ENCODE data around the gene FGF1.

Gene FGF1

DNA sequence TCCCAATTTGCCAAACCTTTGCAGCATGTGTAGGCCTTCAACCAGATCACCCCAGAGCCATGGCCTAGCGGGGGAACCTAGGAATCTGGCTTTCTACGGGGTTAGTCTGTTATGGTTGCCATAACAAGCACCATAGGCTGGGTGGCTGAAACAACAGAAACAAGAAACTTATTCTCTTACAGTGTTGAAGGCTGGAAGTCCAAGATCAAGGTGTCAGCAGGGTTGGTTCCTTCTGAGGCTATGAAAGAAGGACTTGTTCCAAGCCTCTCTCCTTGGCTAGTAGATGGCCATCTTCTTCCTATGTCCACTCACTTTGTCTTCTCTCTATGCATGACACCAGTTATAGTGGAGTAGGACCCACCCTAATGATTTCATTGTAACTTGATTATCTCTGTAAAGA, 6.1 kb downstream of the FGF1 start:
- no peaks in the 10 kb centered on the region for H3K27me3 ChIP-seq (ENCODE audit: control insufficient read depth, insufficient read depth, low read length)
- no peaks in the 10 kb centered on the region for H3K36me3 ChIP-seq (ENCODE audit: control insufficient read depth, low read depth, low read length)
- H3K9me3 ChIP-seq (ENCODE audit: control insufficient read depth, low read depth, low read length), result no peaks in the 10 kb centered on the region
- H3K4me1 ChIP-seq (ENCODE audit: control insufficient read depth, low read depth, low read length), result peaks cover 10% of the 10 kb centered on the region
- no peak overlapping the region for H3K9ac ChIP-seq (ENCODE audit: low read length)
- no peak overlapping the region for H3K27ac ChIP-seq (ENCODE audit: low read length)
- no peak overlapping the region for H3K4me3 ChIP-seq (ENCODE audit: low read length)

DNA sequence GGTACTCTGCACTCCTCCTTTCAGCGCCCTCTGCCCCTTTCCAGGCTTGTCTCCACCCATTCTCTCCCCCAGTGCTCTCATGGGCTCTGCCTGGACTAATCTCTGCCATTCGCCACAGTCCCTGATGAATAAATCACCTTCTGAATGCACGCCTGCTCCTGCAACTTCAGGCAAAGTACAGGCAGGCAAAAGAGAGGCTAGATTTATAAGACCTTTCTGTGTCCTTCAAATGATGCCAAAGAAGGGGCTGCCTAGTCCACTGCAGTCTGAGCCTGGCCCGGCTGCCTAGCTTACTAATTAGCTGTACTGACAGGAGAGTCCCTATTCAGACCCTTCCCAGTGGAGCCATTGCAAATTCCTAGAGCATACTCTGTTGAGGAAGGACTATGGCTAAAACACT, 7.4 kb downstream of the FGF1 start:
- Histone ChIP-seq H3K27ac (ENCODE audit: low read length) (no peak overlapping the region), H3K27me3 (ENCODE audit: control insufficient read depth, insufficient read depth, low read length) (no peaks in the 10 kb centered on the region), H3K9ac (ENCODE audit: low read length) (no peak overlapping the region), H3K4me1 (ENCODE audit: control insufficient read depth, low read depth, low read length) (no peaks in the 10 kb centered on the region), H3K4me3 (ENCODE audit: low read length) (no peak overlapping the region), H3K36me3 (ENCODE audit: control insufficient read depth, low read depth, low read length) (no peaks in the 10 kb centered on the region), H3K9me3 (ENCODE audit: control insufficient read depth, low read depth, low read length) (no peaks in the 10 kb centered on the region)

DNA sequence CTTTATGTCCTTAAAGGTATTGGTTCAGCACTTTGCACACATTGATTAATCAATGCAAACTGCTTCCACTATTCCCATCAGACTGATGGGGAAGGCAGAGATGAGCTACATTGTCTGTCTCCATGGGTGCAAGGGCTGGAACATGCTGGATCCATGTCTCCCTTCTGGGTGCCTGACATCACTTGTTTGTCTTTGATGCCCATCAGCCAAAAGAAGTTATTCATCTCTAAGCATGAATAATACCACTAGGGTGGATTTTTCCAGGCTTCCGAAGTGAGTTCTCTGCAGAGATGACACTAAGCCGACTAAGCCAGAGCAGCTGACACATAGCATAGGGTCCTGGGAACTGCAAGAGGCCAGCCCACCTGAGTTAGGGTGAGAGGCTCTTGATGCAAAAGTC, 8.7 kb downstream of the FGF1 start:
- Histone ChIP-seq H3K27me3 (ENCODE audit: control insufficient read depth, insufficient read depth, low read length) (no peaks in the 10 kb centered on the region), H3K36me3 (ENCODE audit: control insufficient read depth, low read depth, low read length) (no peaks in the 10 kb centered on the region), H3K9ac (ENCODE audit: low read length) (no peak overlapping the region), H3K4me1 (ENCODE audit: control insufficient read depth, low read depth, low read length) (peaks cover 5% of the 10 kb centered on the region), H3K4me3 (ENCODE audit: low read length) (no peak overlapping the region), H3K9me3 (ENCODE audit: control insufficient read depth, low read depth, low read length) (no peaks in the 10 kb centered on the region), H3K27ac (ENCODE audit: low read length) (no peak overlapping the region)

DNA sequence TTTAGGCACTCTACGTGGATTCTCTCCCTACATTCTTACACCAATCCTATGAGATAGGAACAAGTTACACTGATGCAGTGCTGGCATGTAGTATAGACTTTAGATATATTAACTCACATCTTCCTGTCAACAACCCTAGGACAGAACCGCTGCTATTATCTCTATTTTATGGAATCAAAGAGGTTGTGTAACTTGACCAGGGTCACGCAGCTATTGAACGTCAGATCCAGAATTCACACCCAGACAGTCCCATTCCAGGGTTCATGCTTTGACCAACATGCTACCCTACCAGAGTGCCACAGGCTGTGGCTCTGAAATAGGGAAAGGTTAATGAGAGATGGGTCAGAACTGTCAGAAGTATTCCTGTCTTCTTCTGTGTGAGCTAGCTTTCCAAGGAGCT, 9.6 kb downstream of the FGF1 start:
- H3K9ac ChIP-seq (ENCODE audit: low read length), result no peak overlapping the region
- peaks cover 10% of the 10 kb centered on the region for H3K4me1 ChIP-seq (ENCODE audit: control insufficient read depth, low read depth, low read length)
- no peaks in the 10 kb centered on the region for H3K36me3 ChIP-seq (ENCODE audit: control insufficient read depth, low read depth, low read length)
- no peaks in the 10 kb centered on the region for H3K9me3 ChIP-seq (ENCODE audit: control insufficient read depth, low read depth, low read length)
- H3K27ac ChIP-seq (ENCODE audit: low read length), result no peak overlapping the region
- no peak overlapping the region for H3K4me3 ChIP-seq (ENCODE audit: low read length)
- no peaks in the 10 kb centered on the region for H3K27me3 ChIP-seq (ENCODE audit: control insufficient read depth, insufficient read depth, low read length)

DNA sequence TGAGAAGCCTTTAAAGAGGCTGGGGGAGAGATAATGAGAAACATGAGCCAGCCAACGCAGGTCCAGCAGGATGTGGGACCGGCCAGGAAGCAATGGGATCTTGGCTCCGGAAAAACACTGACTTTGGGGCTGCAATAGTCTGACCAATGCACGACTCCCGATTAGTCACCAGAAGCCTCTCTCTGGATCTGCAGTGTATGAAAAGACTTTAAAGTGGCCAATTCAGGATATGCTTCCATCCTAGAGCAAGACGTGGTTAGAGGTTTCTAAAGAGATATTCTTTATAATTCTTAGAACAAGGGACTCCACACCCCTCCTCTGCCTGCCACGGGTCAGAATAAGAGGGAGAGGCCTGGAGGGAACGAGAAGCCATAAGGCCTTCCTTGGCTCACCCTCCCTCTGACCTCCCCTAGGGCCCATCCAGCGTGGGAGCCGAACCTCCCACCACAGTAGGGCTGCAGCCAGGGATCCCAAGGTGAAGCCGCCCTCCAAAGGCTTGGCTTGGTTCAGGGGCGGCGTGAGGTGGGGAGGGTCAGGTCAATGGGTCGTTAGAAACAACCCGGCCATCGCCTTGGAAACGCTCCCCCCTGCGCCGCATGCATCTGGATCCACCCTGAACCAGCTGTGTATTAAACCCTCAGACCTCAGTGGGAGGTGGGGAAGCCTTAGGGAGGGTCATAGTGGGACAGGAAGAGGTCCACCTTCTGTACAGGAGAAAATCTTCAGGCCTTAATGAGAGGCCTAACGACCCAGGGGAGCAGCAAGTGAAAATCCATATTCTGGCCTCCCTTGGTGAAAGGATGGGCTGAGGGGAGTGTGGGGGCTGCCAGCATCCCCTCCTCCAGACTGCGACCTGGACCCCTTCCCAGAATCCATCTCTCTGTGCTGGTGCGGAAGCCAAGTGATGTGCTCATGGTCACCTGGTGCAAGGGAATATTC, 11.1 kb downstream of the FGF1 start:
- H3K4me1 ChIP-seq (ENCODE audit: control insufficient read depth, low read depth, low read length), result peaks cover 10% of the 10 kb centered on the region
- H3K27me3 ChIP-seq (ENCODE audit: control insufficient read depth, insufficient read depth, low read length), result no peaks in the 10 kb centered on the region
- no peak overlapping the region for H3K9ac ChIP-seq (ENCODE audit: low read length)
- no peaks in the 10 kb centered on the region for H3K9me3 ChIP-seq (ENCODE audit: control insufficient read depth, low read depth, low read length)
- no peak overlapping the region for H3K4me3 ChIP-seq (ENCODE audit: low read length)
- H3K27ac ChIP-seq (ENCODE audit: low read length), result no peak overlapping the region
- no peaks in the 10 kb centered on the region for H3K36me3 ChIP-seq (ENCODE audit: control insufficient read depth, low read depth, low read length)

DNA sequence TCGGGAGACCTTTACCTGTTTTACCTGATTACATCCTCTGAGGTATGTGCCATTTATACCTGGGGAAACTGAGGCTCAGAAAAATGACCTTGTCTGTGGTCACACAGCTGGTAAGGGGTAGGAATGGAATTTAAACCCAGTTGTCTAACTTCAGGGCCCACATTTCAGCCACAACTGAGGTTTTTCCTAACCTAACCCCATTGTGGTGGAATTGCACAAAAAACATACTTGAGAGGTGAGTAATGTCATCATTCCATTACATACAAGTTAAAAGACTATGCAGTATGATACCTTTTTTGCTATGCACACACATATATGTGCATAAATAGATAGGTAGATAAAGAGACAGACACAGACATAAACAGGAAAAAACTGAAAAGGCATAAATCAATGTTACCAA, 14.1 kb downstream of the FGF1 start:
- H3K27ac ChIP-seq (ENCODE audit: low read length), result no peak overlapping the region
- H3K4me1 ChIP-seq (ENCODE audit: control insufficient read depth, low read depth, low read length), result peaks cover 10% of the 10 kb centered on the region
- no peak overlapping the region for H3K4me3 ChIP-seq (ENCODE audit: low read length)
- no peaks in the 10 kb centered on the region for H3K9me3 ChIP-seq (ENCODE audit: control insufficient read depth, low read depth, low read length)
- no peak overlapping the region for H3K9ac ChIP-seq (ENCODE audit: low read length)
- no peaks in the 10 kb centered on the region for H3K27me3 ChIP-seq (ENCODE audit: control insufficient read depth, insufficient read depth, low read length)
- H3K36me3 ChIP-seq (ENCODE audit: control insufficient read depth, low read depth, low read length), result no peaks in the 10 kb centered on the region

DNA sequence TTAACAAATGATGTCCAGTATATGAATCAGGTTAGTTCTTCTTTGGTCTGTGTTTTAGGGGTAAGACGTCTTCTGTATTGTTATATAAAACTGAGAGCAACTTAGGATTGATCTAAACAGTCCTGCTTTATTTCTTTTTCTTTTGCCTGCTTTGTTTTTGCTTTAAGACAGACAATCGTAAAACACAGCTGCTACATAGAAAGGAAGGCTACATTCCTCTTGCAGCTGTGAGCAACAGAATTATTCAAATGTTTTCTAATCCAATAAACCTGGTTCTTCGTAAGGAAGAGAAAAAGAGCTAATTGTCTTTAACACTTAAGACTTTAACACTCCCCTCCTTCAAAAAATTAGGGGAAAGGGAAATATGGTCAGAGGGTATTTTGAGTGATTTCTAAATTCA, 14.6 kb downstream of the FGF1 start:
- peaks cover 10% of the 10 kb centered on the region for H3K4me1 ChIP-seq (ENCODE audit: control insufficient read depth, low read depth, low read length)
- no peaks in the 10 kb centered on the region for H3K27me3 ChIP-seq (ENCODE audit: control insufficient read depth, insufficient read depth, low read length)
- H3K27ac ChIP-seq (ENCODE audit: low read length), result no peak overlapping the region

DNA sequence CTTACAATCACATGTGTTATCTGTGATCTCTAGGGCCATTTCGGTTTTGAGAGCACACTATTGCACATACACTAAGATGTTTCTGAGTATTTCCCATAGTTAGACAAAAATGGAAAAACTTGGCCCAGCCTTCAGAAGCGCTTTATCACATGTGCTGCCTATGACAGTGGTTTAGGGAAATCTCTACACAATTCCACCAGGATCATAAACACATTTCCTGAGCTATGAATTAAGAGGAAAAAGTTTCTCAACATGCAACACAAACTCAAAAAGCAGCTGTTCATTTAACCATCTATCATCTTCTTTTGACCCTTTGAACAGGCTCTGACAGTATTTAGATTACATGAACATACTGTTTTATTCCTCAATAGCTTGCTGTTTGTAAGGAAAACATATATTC, 15.1 kb downstream of the FGF1 start:
- no peaks in the 10 kb centered on the region for H3K27me3 ChIP-seq (ENCODE audit: control insufficient read depth, insufficient read depth, low read length)
- no peak overlapping the region for H3K4me3 ChIP-seq (ENCODE audit: low read length)
- no peaks in the 10 kb centered on the region for H3K9me3 ChIP-seq (ENCODE audit: control insufficient read depth, low read depth, low read length)
- H3K4me1 ChIP-seq (ENCODE audit: control insufficient read depth, low read depth, low read length), result peaks cover 10% of the 10 kb centered on the region
- no peak overlapping the region for H3K9ac ChIP-seq (ENCODE audit: low read length)
- no peak overlapping the region for H3K27ac ChIP-seq (ENCODE audit: low read length)
- H3K36me3 ChIP-seq (ENCODE audit: control insufficient read depth, low read depth, low read length), result no peaks in the 10 kb centered on the region

More for the DNA sequence above, 14.6 kb downstream of the FGF1 start:
- no peaks in the 10 kb centered on the region for H3K9me3 ChIP-seq (ENCODE audit: control insufficient read depth, low read depth, low read length)
- H3K4me3 ChIP-seq (ENCODE audit: low read length), result no peak overlapping the region
- no peaks in the 10 kb centered on the region for H3K36me3 ChIP-seq (ENCODE audit: control insufficient read depth, low read depth, low read length)
- H3K9ac ChIP-seq (ENCODE audit: low read length), result no peak overlapping the region

DNA sequence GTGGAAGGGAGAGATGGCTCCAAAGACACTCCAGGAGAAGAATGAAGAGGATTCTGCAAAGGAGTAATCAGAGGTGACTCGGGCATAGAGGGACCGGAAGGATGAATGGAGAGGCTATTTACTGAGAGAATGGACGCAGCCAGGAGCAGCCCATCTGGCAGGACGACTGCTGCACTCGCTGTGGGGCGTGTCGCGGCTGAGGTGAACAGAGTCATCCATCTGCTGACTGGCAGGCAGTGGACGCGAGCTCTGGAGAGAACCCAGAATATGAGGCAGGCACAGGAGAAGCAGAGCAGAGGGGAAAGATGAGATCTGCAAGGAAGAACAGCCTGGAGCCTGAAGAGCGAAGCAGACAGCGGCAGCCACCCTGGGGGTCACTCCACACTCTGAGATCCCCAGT, 16.4 kb downstream of the FGF1 start:
- no peak overlapping the region for H3K27ac ChIP-seq (ENCODE audit: low read length)
- H3K9me3 ChIP-seq (ENCODE audit: control insufficient read depth, low read depth, low read length), result no peaks in the 10 kb centered on the region
- no peaks in the 10 kb centered on the region for H3K27me3 ChIP-seq (ENCODE audit: control insufficient read depth, insufficient read depth, low read length)
- peaks cover 10% of the 10 kb centered on the region for H3K4me1 ChIP-seq (ENCODE audit: control insufficient read depth, low read depth, low read length)
- H3K36me3 ChIP-seq (ENCODE audit: control insufficient read depth, low read depth, low read length), result no peaks in the 10 kb centered on the region
- H3K4me3 ChIP-seq (ENCODE audit: low read length), result no peak overlapping the region
- H3K9ac ChIP-seq (ENCODE audit: low read length), result no peak overlapping the region

DNA sequence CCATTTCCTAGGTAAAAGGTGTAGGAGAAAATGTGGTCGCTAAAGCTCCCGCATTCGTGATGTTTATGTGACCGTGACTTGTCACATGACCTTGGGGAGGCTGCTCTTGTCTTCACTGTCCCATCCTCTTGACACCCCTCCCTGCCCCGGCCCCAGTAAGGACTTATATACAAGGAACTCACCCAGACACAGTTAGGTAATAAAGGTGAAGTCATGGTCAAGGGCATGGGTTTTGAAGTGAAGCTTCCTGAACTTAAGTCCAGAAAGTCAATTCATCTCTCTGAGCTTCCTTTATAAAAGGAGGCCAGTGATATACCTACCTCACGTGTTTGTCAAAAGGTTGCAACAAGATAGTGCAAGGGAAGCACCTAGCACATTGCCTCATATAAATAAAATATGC, 17.6 kb downstream of the FGF1 start:
- Histone ChIP-seq H3K9me3 (ENCODE audit: control insufficient read depth, low read depth, low read length) (no peaks in the 10 kb centered on the region), H3K4me1 (ENCODE audit: control insufficient read depth, low read depth, low read length) (peaks cover 14% of the 10 kb centered on the region), H3K27me3 (ENCODE audit: control insufficient read depth, insufficient read depth, low read length) (no peaks in the 10 kb centered on the region), H3K36me3 (ENCODE audit: control insufficient read depth, low read depth, low read length) (no peaks in the 10 kb centered on the region), H3K4me3 (ENCODE audit: low read length) (no peak overlapping the region), H3K9ac (ENCODE audit: low read length) (no peak overlapping the region), H3K27ac (ENCODE audit: low read length) (no peak overlapping the region)

DNA sequence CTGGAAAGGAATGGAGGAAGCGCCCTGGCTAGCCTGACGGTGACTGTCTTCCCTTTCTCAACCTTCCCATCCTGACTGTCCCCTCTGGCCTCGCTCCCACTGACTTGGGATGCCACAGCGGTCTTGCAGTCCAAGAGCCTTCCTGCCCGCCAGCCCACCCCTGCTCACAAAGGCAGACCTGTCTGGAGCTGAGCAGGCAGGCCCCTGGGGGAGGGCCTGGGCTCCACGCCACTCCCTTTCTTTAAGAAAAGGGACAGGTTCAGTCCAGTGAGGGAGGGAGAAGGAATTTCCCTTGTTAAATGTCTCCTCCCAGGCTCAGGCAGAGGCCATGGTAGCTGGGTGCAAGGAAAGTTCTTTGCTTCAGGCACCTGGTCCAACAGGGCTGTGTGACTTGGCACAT, 18.1 kb downstream of the FGF1 start:
- Histone ChIP-seq H3K9ac (ENCODE audit: low read length) (no peak overlapping the region), H3K9me3 (ENCODE audit: control insufficient read depth, low read depth, low read length) (no peaks in the 10 kb centered on the region), H3K27ac (ENCODE audit: low read length) (no peak overlapping the region), H3K4me1 (ENCODE audit: control insufficient read depth, low read depth, low read length) (peaks cover 11% of the 10 kb centered on the region), H3K27me3 (ENCODE audit: control insufficient read depth, insufficient read depth, low read length) (no peaks in the 10 kb centered on the region), H3K4me3 (ENCODE audit: low read length) (no peak overlapping the region), H3K36me3 (ENCODE audit: control insufficient read depth, low read depth, low read length) (no peaks in the 10 kb centered on the region)

DNA sequence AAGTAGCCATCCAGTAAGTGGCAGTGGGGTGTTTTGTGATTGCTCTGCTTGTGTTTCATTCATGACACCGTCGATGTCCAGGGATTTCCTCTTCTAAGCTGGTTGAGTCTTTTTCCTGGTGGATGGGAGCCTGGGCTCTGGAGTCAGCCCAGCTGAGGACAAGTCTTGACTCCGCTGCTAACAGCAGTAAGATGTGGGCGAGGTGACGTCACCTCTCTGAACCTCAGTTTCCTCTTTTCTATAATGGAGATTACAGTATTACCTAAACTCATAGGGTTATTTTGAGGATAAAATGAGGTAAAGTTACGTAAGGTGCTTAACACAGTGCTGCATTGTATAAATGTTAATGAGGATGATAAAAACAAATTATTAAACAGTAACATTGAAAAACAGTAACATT, 21.3 kb downstream of the FGF1 start:
- Histone ChIP-seq H3K4me1 (ENCODE audit: control insufficient read depth, low read depth, low read length) (peaks cover 5% of the 10 kb centered on the region), H3K4me3 (ENCODE audit: low read length) (no peak overlapping the region), H3K36me3 (ENCODE audit: control insufficient read depth, low read depth, low read length) (no peaks in the 10 kb centered on the region), H3K27me3 (ENCODE audit: control insufficient read depth, insufficient read depth, low read length) (no peaks in the 10 kb centered on the region), H3K9me3 (ENCODE audit: control insufficient read depth, low read depth, low read length) (no peaks in the 10 kb centered on the region), H3K27ac (ENCODE audit: low read length) (no peak overlapping the region), H3K9ac (ENCODE audit: low read length) (no peak overlapping the region)

Measured in iPS-18a (cell line).